ENCODE measurements around the gene ESF1.

DNA sequence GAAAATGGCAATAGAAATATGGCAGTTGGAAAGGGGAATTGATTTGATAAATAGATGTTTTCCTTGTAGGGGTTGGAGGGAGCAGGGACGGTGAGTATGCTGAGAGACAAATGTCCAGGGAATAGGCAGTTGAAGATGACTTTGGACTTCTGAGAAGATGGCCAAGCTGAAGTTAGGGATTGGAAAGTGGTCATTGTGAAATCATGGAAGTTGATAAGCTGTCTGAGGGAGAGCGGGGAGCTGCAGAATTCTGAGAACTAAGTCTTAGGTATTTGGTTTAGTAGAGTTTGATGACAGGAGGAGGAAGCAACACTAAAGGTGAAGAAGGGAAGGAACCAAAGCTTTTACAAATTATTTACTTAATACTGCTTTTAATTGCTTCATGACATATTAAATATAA lies 15.3 kb upstream of the ESF1 start:
- TF ChIP-seq CTCF (IDR thresholded peaks at IDR 0.05; ENCODE audit: insufficient read depth, low read length): no peak
- no peak for TF ChIP-seq POLR2AphosphoS5 (IDR thresholded peaks at IDR 0.05; ENCODE audit: low read depth)
